ENCODE measurements around the gene TK1. TPM values are rescaled to one million over a fixed set of nuclear protein-coding genes. Genes with fewer than 3 reads are reported as not detected.

Gene TK1
- total RNA-seq, 1 donor from 2014 or later, result 33.3 TPM

- ATAC-seq, result no peak
Observed at GRCh38 chr17:78133179-78133951, 53.5 kb downstream of the TK1 start.

GRCh38 chr17:78132767-78133178 lies 54.1 kb downstream of the TK1 start:
- no peak for ATAC-seq

GRCh38 chr17:78132084-78132676 lies 54.7 kb downstream of the TK1 start:
- peak; percentile 40 for ATAC-seq

- ATAC-seq, result no peak
Observed at GRCh38 chr17:78131172-78132083, 55.4 kb downstream of the TK1 start.

- peak; percentile 0 for ATAC-seq
Observed at GRCh38 chr17:78130437-78131101, 56.3 kb downstream of the TK1 start, which contains the start of gene TMC8. TMC8 (plus strand) TSS chr17:78130771; CDS start chr17:78131589, 818 bp downstream.

GRCh38 chr17:78130090-78130436 lies 56.8 kb downstream of the TK1 start:
- no peak for ATAC-seq

GRCh38 chr17:78129351-78130089 lies 57.3 kb downstream of the TK1 start:
- no peak for ATAC-seq

- ATAC-seq, result peak; percentile 72
Observed at GRCh38 chr17:78128551-78129350, 58.1 kb downstream of the TK1 start, which contains the start of gene TMC6. TMC6 (minus strand) TSS chr17:78128755; CDS start chr17:78126832, 1,923 bp downstream.

GRCh38 chr17:78127888-78128550 lies 58.8 kb downstream of the TK1 start:
- ATAC-seq, result peak; percentile 30

GRCh38 chr17:78127239-78127887 lies 59.5 kb downstream of the TK1 start:
- peak; percentile 3 for ATAC-seq

- no peak for ATAC-seq
Observed at GRCh38 chr17:78126895-78127238, 60.0 kb downstream of the TK1 start.

GRCh38 chr17:78125976-78126894 lies 60.6 kb downstream of the TK1 start:
- ATAC-seq, result no peak

- no peak for ATAC-seq
Observed at GRCh38 chr17:78125138-78125913, 61.5 kb downstream of the TK1 start.

- ATAC-seq, result no peak
Observed at GRCh38 chr17:78124836-78125137, 62.1 kb downstream of the TK1 start.
